HEK293 (cell line): Measurements from ENCODE around the gene USP3.
"Not testable (repeated sequence)": the region's sequence is repeated elsewhere in the genome, so short reads cannot be mapped to it uniquely, and the experiment has no call there.

ENCODE experiments used
- CTCF ChIP-seq: fragments of 450-650 bp; formaldehyde crosslinking; IDR thresholded peaks from 2 replicates; pipeline ENCODE4 v1.5.1; 2016; ENCODE audit warnings: missing biosample characterization, missing genetic modification characterization
- GLI2 ChIP-seq: fragments of 450-650 bp; formaldehyde crosslinking; IDR thresholded peaks from 2 replicates; pipeline ENCODE4; 2017; ENCODE audit warnings: missing biosample characterization, missing genetic modification characterization, low read depth, borderline replicate concordance
- MYNN ChIP-seq: fragments of 450-650 bp; formaldehyde crosslinking; IDR thresholded peaks from 2 replicates; pipeline ENCODE4 v1.5.1; 2016; ENCODE audit warnings: missing biosample characterization, missing genetic modification characterization, borderline replicate concordance
- TCF7L2 ChIP-seq: IDR thresholded peaks from 2 replicates; pipeline ENCODE4 v1.6.1; 2011; ENCODE audit warnings: low read depth, mild to moderate bottlenecking, inconsistent platforms, low read length, moderate library complexity, borderline replicate concordance

- TF ChIP-seq MYNN (tag by site-specific recombination); TCF7L2; CTCF (tag by site-specific recombination); GLI2 (tag by site-specific recombination): not testable (repeated sequence)
These were observed 116.4 kb downstream of the USP3 start for GRCh38 chr15:63620760-63621159.
